Fibroblast of the aortic adventitia (primary cell): ENCODE measurements around the gene HCFC1. TPM values are rescaled to one million over a fixed set of nuclear protein-coding genes. Genes with fewer than 3 reads are reported as not detected.

Source experiments
- DNase-seq: peaks from one replicate; pipeline ENCODE4 v3.0.0-alpha.2; 2010; ENCODE audit warnings: low read depth
- H3K4me3 ChIP-seq: 2 replicates; pipeline ENCODE4 v1.5.1; 2011; ENCODE audit warnings: low read depth, mild to moderate bottlenecking, control low read depth, low read length, moderate library complexity
- CTCF ChIP-seq: IDR thresholded peaks from 2 replicates; pipeline ENCODE4 v1.5.1; 2011; ENCODE audit warnings: mild to moderate bottlenecking, low read length, control low read depth, inconsistent platforms; ENCODE audit not compliant: insufficient read depth
- total RNA-seq: library from RNA; depleted of rRNA; stranded (reverse); fragments of >200 nt; gene quantifications from 2 replicates; pipeline ENCODE4 v1.2.3, GENCODE V29; 2012; ENCODE audit warnings: low replicate concordance

The HCFC1 gene
- total RNA-seq, 1 donor, result 34.5 TPM

GRCh38 chrX:153969125-153969903, 2.3 kb downstream of the HCFC1 start:
- peak overlapping the region; percentile 88 for H3K4me3 ChIP-seq
- TF ChIP-seq CTCF, result no peak
- DNase-seq, result no peak

- peak overlapping the region; percentile 88 for H3K4me3 ChIP-seq
- no peak for TF ChIP-seq CTCF
- no peak for DNase-seq
Measured at GRCh38 chrX:153968754-153969124, 2.9 kb downstream of the HCFC1 start.

- no peak for TF ChIP-seq CTCF
- no peak for DNase-seq
- H3K4me3 ChIP-seq, result peak overlapping the region; percentile 88
Measured at GRCh38 chrX:153968255-153968654, 3.4 kb downstream of the HCFC1 start.

- H3K4me3 ChIP-seq, result peak overlapping the region; percentile 88
- no peak for TF ChIP-seq CTCF
- DNase-seq, result no peak
Measured at GRCh38 chrX:153967536-153968224, 3.9 kb downstream of the HCFC1 start.

- DNase-seq, result no peak
- no peak for TF ChIP-seq CTCF
Measured at GRCh38 chrX:153966841-153967535, 4.6 kb downstream of the HCFC1 start.

GRCh38 chrX:153966283-153966688, 5.3 kb downstream of the HCFC1 start:
- peak; percentile 25 for DNase-seq
- no peak for TF ChIP-seq CTCF
- H3K4me3 ChIP-seq, result no peak overlapping the region

More at GRCh38 chrX:153966841-153967535, 4.6 kb downstream of the HCFC1 start:
- H3K4me3 ChIP-seq, result no peak overlapping the region
